GM19324 (cell line): ENCODE results near the gene ACSF3.
"Not testable (repeated sequence)": the region's sequence is repeated elsewhere in the genome, so short reads cannot be mapped to it uniquely, and the experiment has no call there.

Source experiments
- ATAC-seq: cut with Tn5 transposase; IDR thresholded peaks from one replicate; pipeline ENCODE4 v1.9.1; 2021; ENCODE audit warnings: mild to moderate bottlenecking, moderate library complexity; ENCODE audit not compliant: unreplicated experiment, low FRiP score

Gene ACSF3

DNA sequence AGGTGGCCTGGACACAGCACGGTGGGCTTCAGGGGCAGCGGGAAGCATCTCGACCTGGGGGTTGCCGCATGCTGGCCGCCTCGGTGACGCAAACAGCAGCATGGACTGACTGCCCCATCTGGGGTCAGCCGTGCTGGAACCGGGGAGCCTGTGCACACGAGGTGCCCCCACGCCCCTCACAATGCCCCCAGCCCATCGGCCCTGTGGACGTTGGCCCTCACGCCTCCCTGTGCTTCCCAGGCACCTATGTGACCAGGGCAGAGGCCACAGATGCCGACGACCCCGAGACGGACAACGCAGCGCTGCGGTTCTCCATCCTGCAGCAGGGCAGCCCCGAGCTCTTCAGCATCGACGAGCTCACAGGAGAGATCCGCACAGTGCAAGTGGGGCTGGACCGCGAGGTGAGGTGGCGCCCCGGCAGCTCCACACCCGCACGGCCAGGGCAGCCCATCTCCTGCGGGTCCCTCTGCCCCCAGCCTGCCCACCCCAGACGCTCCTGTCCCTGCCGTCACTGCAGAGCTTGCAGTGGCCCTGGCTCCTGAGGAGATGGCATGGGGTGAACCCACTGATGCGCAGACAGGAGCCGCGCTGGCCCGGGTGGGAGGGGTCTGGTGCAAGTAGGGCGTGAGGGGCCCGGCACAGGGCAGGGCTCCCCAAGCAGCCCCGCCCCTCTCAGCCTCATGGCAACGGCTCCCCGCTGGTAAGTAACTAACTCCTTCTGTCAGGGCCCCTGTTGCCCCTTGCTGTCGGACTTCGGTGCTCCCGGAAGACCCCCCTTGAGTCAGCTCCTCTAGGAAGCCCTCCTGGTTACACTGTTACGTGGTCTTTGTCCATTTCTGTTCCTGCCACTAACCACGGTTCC is 91.5 kb downstream of the ACSF3 start:
- no peak for ATAC-seq

DNA sequence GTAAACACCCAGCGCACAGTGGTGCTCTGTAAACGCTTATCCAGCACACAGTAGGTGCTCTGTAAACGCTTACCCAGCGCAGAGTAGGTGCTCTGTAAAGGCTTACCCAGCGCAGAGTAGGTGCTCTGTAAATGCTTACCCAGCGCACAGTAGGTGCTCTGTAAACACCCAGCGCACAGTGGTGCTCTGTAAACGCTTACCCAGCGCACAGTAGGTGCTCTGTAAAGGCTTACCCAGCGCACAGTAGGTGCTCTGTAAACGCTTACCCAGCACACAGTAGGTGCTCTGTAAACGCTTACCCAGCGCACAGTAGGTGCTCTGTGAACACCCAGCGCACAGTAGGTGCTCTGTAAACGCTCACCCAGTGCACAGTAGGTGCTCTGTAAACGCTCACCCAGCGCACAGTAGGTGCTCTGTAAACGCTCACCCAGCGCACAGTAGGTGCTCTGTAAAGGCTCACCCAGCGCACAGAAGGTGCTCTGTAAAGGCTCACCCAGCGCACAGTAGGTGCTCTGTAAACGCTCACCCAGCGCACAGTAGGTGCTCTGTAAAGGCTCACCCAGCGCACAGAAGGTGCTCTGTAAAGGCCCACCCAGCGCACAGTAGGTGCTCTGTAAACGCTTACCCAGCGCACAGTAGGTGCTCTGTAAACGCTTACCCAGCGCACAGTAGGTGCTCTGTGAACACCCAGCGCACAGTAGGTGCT is 92.4 kb downstream of the ACSF3 start:
- ATAC-seq, result not testable (repeated sequence)

GRCh38 chr16:89186593-89187031 is 93.0 kb downstream of the ACSF3 start:
- ATAC-seq, result not testable (repeated sequence)

GRCh38 chr16:89187032-89187769 is 93.5 kb downstream of the ACSF3 start:
- no peak for ATAC-seq

GRCh38 chr16:89187770-89188392 is 94.2 kb downstream of the ACSF3 start:
- no peak for ATAC-seq

DNA sequence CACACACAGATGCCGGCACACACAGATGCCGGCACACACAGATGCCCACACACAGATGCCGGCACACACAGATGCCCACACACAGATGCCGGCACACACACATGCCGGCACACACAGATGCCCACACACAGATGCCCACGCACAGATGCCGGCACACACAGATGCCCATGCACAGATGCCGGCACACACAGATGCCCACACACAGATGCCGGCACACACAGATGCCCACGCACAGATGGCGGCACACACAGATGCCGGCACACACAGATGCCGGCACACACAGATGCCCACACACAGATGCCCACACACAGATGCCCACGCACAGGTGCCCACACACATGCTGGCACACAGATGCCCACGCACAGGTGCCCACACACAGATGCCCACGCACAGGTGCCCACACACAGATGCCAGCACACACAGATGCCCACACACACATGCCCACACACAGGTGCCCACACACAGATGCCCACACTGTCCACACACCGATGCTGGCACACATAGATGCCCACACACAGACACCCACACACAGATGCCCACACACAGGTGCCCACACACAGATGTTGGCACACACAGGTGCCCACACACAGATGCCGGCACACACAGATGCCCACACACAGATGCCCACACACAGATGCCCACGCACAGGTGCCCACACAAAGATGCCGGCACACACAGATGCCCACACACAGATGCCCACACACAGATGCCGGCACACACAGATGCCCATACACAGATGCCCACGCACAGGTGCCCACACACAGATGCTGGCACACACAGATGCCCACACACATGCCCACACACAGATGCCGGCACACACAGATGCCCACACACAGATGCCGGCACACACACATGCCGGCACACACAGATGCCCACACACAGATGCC is 95.1 kb downstream of the ACSF3 start:
- ATAC-seq, result not testable (repeated sequence)

- no peak for ATAC-seq
These were observed 95.8 kb downstream of the ACSF3 start for GRCh38 chr16:89189358-89190025.

GRCh38 chr16:89190150-89190958 is 96.7 kb downstream of the ACSF3 start:
- ATAC-seq, result no peak

DNA sequence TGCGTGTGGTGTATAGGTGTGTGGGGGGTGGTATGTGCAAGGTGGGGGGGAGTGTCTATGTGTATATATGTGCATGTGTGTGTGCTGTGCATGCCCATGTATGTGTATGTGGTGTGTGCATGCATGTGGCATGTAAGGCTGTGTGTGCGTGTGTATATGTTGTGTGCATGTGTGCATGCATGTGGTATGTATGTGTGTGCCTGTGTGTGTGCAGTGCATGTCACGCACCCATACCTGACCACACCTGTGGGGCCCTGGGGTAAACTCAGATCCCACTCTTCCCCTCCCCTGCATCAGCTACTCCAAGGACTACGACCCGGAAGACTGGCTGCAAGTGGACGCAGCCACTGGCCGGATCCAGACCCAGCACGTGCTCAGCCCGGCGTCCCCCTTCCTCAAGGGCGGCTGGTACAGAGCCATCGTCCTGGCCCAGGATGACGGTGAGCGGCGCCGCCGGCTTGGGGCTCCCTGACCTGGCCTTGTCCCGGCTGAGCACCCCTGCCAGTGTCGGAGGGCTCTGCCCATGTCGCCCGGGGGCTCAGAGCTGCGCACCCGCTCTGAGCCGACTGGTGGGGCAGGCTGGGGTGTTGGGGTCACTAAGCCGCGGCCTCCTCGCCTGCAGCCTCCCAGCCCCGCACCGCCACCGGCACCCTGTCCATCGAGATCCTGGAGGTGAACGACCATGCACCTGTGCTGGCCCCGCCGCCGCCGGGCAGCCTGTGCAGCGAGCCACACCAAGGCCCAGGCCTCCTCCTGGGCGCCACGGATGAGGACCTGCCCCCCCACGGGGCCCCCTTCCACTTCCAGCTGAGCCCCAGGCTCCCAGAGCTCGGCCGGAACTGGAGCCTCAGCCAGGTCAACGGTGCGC is 97.6 kb downstream of the ACSF3 start:
- ATAC-seq, result no peak

GRCh38 chr16:89191901-89192185 is 98.2 kb downstream of the ACSF3 start:
- ATAC-seq, result no peak

DNA sequence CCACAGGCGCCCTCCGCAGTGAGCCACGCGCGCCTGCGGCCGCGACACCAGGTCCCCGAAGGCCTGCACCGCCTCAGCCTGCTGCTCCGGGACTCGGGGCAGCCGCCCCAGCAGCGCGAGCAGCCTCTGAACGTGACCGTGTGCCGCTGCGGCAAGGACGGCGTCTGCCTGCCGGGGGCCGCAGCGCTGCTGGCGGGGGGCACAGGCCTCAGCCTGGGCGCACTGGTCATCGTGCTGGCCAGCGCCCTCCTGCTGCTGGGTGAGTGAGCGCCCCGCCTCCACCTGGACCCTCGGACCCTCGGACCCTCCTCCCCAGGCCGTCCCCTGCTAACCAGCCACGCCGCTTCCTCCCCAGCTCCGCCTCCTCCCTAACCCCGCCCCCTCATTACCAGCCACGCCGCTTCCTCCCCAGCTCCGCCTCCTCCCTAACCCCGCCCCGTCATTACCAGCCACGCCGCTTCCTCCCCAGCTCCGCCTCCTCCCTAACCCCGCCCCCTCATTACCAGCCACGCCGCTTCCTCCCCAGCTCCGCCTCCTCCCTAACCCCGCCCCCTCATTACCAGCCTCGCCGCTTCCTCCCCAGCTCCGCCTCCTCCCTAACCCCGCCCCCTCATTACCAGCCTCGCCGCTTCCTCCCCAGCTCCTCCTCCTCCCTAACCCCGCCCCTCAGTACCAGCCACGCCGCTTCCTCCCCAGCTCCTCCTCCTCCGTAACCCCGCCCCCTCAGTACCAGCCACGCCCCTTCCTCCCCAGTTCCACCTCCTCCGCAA is 98.7 kb downstream of the ACSF3 start:
- ATAC-seq, result not testable (repeated sequence)

DNA sequence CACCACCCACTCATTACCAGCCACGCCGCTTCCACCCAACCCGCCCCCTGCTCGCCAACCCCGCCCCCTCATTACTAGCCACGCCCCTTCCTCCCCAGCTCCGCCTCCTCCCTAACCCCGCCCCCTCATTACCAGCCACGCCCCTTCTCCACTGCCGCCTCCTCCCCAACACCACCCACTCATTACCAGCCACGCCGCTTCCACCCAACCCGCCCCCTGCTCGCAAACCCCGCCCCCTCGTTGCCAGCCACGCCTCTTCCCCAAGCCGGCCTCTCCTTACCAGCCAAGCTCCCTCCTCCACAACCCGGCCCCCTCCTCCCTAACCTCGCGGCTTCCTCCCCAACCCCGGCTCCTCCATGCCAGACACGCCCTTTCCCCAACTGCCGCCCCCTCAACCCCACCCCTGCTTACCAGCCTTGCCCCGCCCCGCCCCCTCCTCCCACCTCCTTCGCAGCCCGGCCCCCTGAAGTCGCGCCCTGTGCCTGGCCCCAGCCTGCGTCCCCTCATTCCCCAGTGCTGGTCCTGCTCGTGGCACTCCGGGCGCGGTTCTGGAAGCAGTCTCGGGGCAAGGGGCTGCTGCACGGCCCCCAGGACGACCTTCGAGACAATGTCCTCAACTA is 99.4 kb downstream of the ACSF3 start:
- no peak for ATAC-seq

GRCh38 chr16:89193576-89194293 is 100.1 kb downstream of the ACSF3 start:
- no peak for ATAC-seq

DNA sequence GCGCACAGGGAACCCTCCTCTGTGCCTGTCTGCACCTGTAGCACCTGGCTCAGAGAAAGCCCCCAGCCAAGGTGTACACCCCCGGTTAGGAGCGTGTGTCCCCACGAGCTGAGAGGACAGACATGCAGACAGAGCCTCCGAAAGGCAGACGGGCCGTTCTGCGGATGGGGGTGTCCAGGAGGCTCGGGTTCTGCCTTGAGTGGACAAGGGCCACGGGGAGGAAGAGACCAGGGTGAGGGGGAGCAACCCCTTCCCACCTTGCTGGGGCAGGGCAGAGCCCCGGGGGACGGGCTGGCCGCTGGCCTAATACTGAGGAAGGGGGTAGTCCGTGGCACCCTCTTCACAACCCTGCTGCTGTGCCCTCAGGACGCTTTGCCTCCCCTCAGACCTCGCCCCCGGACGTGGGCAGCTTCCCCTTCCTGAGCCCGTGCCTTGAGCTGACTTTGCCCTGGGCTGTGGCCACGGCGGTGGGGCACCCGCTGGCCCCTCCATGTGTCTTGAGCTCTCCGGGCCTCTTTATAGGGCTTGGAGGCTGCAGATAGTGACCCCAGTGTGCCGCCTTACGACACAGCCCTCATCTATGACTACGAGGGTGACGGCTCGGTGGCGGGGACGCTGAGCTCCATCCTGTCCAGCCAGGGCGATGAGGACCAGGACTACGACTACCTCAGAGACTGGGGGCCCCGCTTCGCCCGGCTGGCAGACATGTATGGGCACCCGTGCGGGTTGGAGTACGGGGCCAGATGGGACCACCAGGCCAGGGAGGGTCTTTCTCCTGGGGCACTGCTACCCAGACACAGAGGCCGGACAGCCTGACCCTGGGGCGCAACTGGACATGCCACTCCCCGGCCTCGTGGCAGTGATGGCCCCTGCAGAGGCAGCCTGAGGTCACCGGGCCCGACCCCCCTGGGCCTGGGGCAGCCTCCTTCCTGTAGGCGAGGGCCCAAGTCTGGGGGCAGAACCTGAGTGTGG is 101.0 kb downstream of the ACSF3 start:
- no peak for ATAC-seq
